ENCODE measurements around the gene ZNF200.
A peak's percentile ranks its signal among the peaks of the same experiment; 100 is the strongest.
"Not testable (repeated sequence)": the region's sequence is repeated elsewhere in the genome, so short reads cannot be mapped to it uniquely, and the experiment has no call there.

Gene ZNF200

DNA sequence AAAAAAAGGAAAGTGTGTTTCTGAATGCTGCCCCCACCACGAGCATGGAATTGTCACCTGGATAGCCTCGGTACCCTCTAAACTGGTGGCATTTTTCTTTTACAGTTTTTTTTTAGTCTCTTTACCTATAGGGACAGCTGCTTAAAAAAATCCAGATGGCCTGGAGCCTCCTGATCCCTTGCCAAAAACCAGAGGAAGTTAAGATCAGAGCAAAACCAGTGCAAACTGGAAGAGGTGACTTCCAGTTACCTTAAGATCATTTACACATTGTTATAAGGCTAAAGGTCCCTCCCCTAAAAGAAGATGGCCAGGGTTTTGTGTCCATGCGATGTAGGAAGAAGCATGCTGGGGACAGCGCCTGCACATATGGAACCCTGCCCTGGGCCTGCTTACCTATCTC, 18.0 kb upstream of the ZNF200 start:
- DNase-seq = no peak

DNA sequence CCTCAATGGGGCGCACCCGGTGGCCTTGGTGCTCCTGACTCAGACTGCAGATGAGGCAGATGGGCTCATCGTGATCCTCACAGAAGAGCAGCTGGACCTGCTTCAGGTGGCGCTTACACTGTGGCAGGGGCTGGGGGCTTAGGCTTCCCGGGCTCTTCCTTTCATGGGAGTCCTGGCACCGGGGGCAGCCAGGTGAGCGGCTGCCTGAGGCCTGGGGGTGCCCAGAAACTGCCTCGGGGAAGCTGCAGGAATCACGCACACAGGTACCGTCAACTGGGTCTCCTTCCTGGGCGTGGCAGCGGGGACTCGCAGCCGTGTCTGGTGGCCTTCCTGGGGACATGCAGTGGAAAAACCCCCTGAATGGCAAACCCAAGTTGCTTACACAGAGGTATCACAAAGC, 14.5 kb upstream of the ZNF200 start:
- no peak for DNase-seq

DNA sequence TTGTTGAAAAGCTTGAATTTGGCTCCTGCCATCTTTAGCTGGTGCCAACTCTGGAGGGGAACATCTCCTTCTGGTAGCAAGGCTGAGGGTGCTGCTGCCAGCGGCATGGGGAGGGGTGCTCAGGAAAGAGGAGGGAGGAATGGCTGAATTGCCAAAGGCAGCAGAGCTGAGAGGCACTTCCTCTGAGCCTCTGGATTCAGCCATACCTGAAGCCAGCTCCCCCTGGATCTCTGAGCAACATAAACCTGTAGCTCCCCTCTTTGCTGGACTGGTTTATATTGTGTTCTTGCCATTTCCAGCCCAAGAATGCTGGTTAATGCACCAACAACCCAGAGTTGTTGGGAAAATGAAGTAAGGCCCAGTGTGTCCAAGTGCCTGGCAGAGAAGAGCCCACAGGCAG, 14.1 kb upstream of the ZNF200 start:
- no peak for DNase-seq

DNA sequence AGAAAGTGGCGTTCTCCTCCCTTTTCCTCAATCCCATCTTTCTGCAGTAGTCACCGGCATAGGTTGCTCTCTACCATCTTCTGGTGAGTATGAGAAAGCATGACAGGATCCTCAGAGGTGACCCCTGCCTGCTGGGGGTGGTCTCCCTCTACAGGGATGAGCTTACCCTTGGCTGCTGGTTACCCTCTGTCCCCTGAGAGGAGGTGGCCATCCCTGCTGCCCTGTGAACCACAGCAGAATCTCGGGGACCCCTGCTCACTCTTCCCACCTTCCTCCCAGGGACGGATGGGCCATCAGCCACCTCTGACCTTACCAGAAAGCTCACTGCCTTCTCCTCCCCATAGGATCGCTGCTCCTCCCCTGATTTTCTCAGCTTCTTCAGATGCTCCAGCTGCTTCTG, 13.6 kb upstream of the ZNF200 start:
- no peak for DNase-seq

DNA sequence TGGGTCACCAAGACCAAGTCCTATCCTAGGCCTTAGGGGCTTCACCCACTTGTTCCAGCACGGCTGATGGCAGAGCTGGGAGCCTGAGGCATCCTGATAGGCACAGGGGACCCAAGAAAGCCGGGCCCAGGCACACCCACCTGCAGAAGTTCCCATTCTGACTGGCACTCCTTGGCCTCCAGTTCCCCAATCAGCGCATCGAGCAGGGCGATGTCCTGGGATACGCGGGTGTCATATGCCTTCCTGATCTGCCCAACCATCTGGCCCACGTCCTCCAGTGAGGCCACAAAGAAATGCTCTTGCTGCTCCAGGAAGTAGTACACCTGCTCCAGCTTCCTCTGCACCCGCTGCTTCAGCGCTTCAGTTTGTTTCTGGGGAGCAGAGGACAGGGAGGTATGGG, 11.9 kb upstream of the ZNF200 start:
- DNase-seq = no peak

DNA sequence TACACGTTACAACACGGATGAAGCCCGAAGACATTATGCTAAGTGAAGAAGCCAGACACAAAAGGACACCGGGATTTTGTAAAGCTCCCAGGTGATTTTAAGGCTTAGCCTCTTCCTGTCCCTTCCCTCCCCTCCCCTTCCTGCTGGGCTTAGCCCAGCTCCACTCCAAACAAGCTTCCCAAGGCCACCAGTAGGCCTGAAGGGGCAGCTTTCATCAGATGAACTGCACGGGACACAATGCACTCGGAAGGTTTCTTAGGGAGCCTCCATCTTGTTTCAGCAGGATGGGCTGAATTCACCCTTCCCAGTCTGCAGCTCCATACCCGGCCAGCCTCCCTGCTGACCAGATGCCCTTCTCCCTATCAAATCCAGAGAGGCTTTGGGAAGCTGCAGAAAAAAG, 11.0 kb upstream of the ZNF200 start:
- no peak for DNase-seq

DNA sequence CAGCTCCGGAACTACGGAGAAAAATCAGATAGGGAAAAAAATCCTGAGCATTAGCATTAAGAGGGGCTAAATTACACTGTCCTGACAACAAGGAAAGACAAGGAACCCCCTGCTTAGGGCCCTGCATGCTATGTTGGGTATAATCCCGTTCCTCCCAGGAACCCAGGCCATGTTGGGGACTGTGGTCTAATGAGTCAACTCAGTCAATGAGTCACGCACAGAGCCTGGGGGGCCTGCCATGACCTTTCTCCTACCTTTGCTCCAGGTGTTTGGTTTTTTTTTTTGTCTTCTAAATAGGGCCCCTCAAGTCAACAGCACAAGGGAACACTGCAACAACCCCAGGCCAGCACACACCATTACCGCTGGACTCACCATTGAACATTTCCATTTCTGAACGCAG, 8.9 kb upstream of the ZNF200 start:
- DNase-seq = no peak

DNA sequence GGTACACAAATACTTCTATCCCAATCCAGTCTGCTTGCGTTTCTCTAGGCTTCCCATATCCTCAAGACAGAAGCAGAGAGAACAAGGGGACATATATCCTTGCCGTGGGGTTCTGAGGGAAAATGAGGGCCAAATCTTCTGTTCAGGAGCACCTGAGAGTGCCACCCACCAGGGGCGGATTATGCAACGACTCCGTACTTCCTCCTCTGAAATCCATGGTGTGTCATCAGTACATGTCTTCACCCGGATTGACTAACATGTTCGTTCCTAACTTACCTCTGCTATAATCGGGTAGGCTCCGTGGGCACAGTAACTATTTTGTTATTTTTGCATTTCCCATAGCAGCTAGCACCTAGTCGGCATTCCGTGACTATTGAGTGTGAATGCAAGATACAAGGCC, 7.8 kb upstream of the ZNF200 start:
- DNase-seq = peak in 1 of 2 donors; percentile 21

DNA sequence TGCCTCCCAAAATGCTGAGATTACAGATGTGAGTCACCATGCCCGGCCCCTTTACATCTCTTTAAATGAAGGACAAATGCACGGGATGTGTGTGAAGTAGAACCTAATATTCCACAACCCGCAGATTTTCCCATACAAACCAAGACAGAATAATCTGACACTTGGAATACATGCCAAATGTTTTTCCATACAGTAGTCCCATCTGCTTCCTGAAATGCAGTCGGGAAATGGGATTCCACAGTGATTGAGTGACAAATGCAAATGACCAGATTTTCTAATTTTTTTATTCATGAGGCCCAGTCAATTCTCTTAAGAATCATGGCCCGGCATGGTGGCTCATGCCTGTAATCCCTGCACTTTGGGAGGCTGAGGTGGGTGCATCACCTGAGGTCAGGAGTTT, 6.8 kb upstream of the ZNF200 start:
- no peak for DNase-seq

DNA sequence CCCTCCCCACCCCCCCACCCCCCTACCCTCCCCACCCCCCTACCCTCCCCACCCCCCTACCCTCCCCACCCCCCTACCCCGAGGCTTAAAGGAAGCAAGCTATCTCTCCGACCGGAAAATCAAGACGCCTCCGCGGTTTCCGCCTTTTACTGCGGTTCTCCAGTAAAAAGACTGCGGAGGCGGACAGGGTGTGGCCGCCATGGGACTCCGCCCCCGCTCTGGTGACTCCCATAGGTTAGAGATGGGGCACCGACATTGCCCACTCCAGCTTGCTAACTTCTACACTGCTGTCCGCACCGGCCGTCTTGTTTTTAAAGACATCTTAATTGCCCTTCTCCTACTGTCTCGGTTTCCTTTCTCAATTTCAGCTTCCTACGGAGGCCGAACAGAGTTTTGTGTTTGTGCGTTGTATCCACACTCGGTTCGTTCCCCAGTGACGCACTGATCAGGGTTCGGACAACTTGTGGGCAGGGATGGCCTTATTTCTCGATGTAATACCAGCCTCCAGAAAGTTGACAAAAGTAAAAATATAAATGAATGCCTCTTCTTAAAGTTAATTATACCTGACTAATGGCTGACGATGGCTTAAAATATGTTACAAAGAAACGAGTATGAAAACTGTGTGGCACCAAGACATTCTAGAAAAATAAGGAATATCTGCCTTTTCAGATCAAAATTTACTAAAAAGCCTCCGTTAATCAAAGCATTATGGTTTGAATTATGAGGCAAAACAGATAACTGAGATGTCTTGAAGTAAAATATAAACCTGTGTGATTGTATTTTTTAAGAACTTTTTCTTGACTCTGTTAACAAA, 1.1 kb upstream of the ZNF200 start:
- DNase-seq = peak; percentile 56 to 57

DNA sequence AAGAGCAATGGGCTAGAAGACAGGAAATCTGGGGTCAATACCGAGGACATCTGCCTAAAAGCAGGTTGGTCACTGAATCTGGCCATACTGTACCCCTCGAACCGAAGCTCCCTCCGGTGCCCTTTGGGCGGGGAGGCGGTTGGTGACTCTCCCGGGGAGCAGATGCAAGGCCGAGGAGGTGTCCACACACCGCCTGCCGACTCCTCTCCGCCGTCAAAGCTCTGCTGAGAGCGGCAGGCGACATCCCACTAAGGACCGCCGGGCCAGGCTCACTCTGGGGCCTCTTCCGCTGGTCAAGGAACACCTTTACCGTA, 458 bp downstream of the ZNF200 start:
- no peak for DNase-seq

DNA sequence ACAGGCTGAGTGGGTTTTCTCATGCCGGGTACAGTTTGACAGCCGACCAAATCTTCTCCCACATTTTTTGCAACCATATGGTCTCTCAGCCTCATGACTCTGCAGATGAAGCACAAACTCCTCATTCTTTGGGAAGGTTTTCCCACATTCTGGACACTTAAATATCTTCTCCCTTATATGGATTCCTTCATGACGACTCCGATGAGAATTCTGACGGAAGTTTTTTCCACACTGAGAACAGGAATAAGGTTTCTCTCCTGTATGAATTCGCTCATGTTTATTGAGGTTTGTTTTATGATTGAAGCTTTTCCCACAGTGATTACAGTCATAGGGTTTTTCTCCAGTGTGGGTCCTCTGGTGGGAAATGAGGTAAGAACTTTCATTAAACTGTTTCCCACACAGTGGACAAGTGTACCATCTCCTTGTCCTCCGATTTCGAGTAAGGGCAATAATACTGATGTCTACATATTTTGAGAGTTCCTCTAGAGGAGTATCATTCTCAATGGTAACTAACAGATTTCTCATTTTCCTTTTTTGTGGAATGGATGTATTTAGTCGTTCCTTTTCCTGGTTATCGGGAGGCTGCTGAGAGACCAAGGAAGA, 10.9 kb downstream of the ZNF200 start:
- no peak for DNase-seq

DNA sequence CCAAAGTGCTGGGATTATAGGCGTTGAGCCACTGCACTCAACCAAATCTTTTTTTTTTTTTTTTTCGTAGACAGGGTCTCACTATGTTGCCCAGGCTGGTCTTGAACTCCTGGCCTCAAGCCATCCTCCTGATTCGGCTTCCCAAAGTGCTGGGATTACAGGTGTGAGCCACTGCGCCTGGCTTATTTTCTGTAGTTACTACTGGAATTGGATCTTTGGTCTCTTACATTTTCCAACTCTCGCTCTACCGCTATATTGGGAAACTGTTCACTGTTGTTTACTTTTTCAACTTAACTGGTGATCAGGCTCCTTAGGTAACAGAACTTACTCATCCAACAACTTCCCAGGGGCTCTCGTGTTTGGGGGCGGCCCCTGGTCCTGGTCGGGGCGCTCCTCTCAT, 14.1 kb downstream of the ZNF200 start:
- DNase-seq = no peak

DNA sequence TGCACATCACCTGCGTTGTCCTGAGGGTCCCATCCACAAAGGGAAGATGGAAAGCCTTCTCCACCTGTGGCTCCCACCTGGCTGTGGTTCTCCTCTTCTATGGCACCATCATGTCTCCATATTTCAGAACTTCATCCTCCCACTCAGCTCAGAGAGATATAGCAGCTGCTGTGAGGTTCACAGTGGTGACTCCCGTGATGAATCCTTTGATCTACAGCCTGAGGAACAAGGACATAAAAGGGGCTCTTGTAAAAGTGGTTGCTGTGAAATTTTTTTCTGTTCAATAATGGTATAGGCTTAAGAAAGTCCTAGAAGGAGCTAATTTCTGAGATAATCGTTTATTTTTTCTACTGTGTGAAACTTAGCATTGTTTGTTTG, 18.7 kb downstream of the ZNF200 start:
- no peak for DNase-seq

DNA sequence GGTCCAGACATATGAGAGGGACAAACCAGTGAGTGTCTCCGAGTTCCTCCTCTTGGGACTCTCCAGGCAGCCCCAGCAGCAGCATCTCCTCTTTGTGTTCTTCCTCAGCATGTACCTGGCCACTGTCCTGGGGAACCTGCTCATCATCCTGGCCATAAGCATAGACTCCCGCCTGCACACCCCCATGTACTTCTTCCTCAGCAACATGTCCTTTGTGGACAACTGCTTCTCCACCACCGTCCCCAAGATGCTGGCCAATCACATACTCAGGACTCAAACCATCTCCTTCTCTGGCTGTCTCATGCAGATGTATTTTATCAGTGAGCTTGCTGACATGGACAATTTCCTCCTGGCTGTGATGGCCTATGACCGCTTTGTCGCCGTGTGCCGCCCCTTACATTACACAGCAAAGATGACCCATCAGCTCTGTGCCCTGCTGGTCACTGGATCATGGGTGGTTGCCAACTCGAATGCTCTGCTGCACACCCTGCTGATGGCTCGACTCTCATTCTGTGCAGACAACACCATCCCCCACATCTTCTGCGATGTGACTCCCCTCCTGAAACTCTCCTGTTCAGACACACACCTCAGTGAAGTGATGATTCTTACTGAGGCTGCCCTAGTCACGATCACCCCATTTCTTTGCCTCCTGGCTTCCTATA, 19.2 kb downstream of the ZNF200 start:
- no peak for DNase-seq

DNA sequence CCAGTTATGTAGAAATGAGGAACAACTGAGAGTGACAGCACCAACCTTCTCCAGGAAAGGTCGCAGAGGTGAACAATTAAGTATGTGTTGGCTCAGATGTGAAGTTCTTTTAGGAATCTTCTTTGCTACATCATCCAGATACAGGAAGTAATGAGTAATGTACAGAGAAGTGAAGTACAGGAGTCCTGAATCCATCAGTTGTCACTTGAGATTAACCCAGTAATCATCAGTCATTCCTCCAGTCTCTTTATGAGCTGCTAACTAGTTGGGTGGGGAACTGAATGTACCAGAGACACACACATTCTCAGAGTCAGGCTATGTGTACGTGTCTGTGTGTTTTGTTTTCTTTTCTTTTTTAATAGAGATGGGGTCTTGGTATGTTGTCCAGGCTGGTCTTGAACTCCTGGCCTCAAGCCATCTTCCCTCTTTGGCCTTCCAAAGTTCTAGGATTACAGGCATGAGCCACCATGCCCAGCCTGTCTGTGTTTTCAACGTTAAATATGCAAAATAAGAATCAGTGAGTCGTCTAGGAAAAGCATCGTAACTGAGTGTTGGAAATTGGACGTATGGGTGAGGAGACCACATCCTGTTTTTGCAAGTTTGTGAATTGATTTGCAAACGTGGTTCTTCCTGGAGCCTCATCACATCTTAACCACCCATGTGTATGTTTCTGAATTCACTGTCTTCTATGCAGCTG, 19.9 kb downstream of the ZNF200 start:
- DNase-seq = peak; percentile 60 to 70

DNA sequence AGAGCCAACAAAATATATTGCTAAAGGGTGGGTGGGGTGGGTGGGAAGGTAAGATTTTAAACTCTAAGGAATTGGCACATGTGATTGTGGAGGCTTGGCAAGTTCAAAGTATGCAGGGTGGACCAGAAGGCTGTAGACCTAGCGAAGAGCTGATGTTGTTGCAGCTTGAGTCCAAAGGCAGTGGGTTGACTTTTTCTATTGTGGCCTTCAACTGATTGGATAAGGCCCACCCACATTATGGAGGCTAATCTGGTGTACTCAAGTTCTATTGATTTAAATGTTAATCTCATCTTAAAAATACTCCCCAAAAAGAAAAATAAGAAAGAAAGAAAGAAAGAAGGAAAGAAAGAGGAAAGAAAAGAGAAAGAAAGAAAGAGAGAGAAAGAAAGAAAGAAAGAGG, 22.4 kb downstream of the ZNF200 start:
- DNase-seq = no peak

DNA sequence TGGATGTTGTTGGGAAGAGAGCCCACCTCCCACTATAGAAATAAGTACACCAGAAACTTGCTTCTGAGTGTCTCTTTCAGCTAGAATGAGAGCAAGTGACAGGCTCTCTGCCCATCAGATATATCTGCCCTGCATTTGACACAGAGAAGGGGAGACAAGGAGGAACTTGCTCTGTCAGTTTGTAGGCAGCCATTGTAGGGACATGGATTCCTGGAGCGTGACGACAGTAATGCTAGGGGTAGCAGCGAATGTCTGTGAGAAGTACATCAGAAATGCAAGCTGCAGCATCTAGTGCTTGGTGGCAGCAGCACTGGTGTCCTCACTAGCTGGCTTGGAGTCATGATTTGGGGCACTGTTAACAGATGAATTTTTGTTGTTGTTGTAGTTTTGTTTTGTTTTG, 23.0 kb downstream of the ZNF200 start:
- no peak for DNase-seq

DNA sequence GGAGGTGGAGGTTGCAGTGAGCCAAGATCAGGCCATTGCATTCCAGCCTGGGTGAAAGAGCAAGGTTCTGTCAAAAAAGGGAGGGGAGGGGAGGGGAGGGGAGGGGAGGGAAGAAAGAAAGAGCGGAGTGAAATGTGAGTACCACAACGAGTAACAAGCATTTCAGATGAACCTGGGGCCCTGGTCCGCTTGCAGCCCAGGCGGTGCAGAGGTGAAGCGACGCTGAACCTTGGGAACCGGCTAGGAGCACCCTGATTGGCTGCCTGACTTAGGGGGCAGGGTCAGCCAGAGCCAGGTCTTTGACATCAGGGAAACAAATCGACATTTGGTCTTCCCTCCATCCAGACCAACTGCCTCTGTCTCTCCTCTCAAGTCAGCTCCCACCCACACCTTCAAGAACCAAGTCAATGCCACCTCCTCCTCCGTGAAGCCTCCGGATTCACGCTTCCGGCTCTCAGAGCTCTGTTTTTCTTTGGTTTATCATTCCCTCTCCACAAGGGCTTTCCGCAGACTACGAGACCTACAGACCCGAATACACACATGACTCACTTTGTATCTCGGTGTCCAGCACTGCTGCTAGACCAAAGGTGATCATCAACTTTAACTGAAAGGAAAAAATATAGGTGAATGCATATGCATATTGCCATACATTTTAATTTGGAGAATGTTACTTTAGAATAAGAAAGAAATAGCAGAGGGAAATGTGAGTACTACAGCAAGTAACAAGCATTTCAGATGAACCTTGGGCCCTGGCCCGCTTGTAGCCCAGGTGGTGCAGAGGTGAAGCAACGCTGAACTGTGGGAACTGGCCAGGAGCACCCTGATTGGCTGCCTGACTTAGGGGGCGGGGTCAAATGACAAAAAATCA, 27.6 kb downstream of the ZNF200 start:
- DNase-seq = no peak

DNA sequence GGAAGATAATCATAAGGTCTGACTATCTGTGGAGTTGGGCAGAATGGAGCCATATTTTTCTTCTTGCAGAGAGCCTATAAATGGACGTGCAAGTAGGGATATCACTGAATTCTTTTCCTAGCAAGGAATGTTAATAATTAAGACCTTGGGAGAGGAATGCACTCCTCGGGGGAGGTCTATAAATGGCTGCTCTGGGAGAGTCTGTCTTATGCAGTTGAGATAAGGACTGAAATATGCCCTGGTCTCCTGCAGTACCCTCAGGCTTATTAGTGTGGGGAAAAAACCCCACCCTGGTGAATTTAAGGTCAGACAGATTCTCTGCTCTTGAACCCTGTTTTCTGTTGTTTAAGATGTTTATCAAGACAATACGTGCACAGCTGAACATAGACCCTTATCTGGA, 29.0 kb downstream of the ZNF200 start:
- DNase-seq = not testable (repeated sequence)

DNA sequence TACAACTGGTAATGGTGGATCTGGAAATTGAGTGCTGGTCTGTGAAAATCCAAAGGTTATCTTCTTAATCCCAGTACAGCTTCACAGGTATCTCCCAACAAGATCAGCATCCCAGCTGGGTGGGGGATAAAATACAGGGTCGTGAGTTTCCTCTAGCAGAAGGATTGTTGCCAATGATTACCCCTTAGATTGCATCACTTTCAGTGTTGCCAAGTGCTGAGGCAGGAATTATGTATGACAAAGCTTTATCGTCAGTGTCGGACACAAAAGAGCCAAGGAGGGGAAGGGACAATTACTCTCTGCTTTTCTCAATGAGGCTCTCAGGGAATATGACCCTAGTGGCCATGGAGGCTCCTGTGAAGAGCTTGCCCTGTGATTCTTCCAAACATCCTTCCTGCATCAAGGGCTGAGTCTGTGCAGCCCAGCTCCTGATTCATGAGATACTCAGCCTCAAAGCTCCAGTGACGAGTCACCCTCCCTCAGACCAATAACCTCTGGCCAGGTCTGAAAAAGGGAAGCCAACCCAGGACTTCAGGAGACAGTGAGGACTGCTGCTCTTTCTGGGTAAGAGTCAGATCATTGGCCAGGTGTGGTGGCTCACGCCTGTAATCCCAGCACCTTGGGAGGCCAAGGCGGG, 31.9 kb downstream of the ZNF200 start:
- DNase-seq = no peak

DNA sequence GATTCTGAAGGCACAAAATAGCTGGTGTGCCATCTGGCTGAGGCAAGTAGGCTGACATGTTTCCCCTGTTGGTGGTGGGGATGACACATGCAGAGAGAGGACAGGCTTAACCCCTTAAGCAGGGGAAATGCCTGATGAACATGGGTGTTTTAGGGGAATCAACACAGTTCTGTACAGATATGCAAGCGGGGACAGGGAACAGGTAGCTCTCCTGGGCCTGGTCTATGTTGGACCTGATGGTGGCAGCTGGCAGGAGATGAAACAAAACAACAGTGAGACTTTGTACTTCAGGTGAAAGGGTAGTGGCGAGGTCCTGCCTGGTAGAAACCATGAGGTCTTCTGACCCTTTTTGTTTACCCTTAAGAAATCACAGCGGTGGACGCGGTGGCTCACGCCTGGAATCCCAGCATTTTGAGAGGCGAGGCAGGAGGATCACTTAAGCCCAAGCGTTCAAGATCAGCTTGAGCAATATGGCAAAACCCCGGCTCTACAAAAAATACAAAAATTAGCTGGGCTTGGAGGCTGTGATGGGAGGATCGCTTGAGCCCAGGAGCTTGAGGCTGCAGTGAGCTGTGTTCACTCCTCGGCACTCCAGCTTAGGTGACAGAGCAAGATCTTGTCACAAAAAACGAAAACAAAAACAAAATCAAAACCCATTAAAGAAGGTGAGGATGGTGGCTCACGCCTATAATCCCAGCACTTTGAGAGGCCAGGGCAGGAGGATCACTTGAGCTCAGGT, 36.5 kb downstream of the ZNF200 start:
- no peak for DNase-seq

Measured in CD4-positive, alpha-beta T cell treated with Interferon alpha-2 for 1 hour (primary cell).